NB4 (cell line): ENCODE data around the gene MCC.
A peak's percentile ranks its signal among the peaks of the same experiment; 100 is the strongest.

ENCODE experiments used
- DNase-seq: peaks from one replicate; pipeline ENCODE4 v3.0.0; 2010; ENCODE audit warnings: low read depth
- H3K4me3 ChIP-seq: one replicate; pipeline ENCODE4 v1.5.1; 2011; ENCODE audit warnings: mild to moderate bottlenecking, low read depth, low read length, moderate library complexity
- CTCF ChIP-seq: IDR thresholded peaks from one replicate; pipeline ENCODE4 v1.5.1; 2012; ENCODE audit warnings: low read depth, low read length
- MYC ChIP-seq: IDR thresholded peaks from 2 replicates; pipeline ENCODE4 v1.6.1; 2011; ENCODE audit warnings: low read depth, low read length
- POLR2A ChIP-seq: IDR thresholded peaks from 2 replicates; pipeline ENCODE4 v1.6.1; 2011; ENCODE audit warnings: mild to moderate bottlenecking; ENCODE audit not compliant: insufficient read length; ENCODE audit errors: extremely low read depth
- TF ChIP-seq, protein P1 (sequence below): IDR thresholded peaks from 2 replicates; pipeline ENCODE4 v1.6.1; 2011; ENCODE audit warnings: low read depth, low read length

Gene MCC

DNA sequence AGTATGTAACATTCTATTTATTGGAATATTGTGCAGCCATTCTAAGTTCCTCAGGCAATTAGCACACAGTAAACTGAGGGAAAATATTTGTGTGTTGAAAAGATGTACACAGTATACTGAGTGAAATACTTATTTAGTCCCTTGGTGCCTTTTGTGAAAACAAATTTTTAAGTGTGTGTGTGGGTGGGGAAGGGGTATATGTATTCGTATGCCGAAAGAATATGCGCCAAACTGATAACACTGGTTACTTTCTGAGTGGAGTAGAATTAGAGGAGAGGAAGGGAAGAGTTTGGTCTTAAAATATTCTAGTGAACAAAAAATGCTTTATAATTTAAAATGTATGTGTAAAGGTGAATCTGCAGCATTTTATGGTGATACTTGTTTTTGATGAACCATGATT, 508.5 kb downstream of the MCC start:
- DNase-seq = no peak
- TF ChIP-seq MYC (no peak), POLR2A (no peak), CTCF (no peak)
- TF ChIP-seq, protein P1, sequence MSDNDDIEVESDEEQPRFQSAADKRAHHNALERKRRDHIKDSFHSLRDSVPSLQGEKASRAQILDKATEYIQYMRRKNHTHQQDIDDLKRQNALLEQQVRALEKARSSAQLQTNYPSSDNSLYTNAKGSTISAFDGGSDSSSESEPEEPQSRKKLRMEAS = no peak
- H3K4me3 ChIP-seq = peak overlapping the region; percentile 85

DNA sequence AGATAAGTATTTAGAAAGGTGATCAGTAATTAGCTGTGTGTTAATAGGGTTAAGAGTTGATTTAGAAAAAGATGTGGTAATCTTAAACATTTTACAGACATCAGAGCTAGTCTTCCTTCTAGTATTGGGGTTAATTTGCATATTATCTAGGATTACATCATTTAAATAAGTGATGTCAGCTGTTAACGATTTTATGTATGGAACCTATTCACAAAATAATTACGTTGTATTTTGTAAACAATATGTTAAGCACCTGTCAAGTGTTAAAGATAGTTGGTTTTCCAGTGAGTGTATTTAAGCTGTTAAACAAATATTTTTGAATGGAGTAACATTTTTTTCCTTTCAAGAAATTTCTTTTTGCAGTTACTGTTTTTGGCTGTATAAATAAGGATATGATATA, 509.4 kb downstream of the MCC start:
- no peak for DNase-seq
- H3K4me3 ChIP-seq = peak overlapping the region; percentile 85
- TF ChIP-seq POLR2A (no peak), MYC (no peak), CTCF (no peak)
- TF ChIP-seq, protein P1 = no peak

DNA sequence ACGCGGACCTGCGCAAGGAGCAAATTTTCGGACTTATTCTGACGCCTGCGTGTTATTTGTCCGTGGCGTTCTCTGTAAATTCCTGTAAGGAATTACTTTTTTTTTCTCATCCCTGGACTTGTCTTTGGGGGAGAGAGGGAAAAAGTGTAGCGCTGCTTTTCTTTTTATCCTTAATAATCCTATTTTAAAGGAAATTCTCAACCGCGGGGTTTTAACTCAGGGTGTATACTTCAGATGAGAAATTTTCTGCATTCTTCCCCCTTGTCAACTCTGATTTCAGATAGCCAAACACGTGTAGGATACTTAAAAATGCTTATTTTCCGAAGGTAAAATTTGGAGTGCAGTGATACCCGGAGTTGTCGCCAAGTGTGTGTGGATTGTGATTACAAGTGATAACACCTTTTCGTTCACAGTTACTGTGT, 510.8 kb downstream of the MCC start:
- no peak for TF ChIP-seq MYC
- TF ChIP-seq CTCF = no peak
- TF ChIP-seq POLR2A = no peak
- TF ChIP-seq, protein P1 = no peak
- DNase-seq = peak; percentile 21
- peak overlapping the region; percentile 85 for H3K4me3 ChIP-seq

GRCh38 chr5:112976432-112977309, 511.6 kb downstream of the MCC start, which contains the start of gene DCP2:
DCP2 (plus strand) TSS chr5:112976798; CDS start chr5:112976934, 136 bp downstream.
- TF ChIP-seq POLR2A (peak; percentile 85), CTCF (no peak)
- TF ChIP-seq, protein P1 = peak; percentile 24; the same call in 1 of the 2 replicates
- H3K4me3 ChIP-seq = peak within 1 kb of the TSS; percentile 85
- DNase-seq = peak; percentile 99

- no peak for DNase-seq
- H3K4me3 ChIP-seq = peak overlapping the region; percentile 85
- TF ChIP-seq, protein P1 = no peak
- TF ChIP-seq MYC (no peak; the same call in 1 of the 2 replicates), CTCF (no peak), POLR2A (no peak)
Observed at GRCh38 chr5:112975721-112976431, 512.4 kb downstream of the MCC start.
